ENCODE measurements around the gene CHIT1. TPM values are rescaled to one million over a fixed set of nuclear protein-coding genes. Genes with fewer than 3 reads are reported as not detected.
A peak's percentile ranks its signal among the peaks of the same experiment; 100 is the strongest.

Gene CHIT1
- total RNA-seq, 2 donors from 2014 or later = 0.30 TPM; not detected in 1

GRCh38 chr1:203219171-203219570 lies 10.3 kb downstream of the CHIT1 start:
- Histone ChIP-seq H3K9ac (ENCODE audit: low read depth in 2 of 2, low read length in 2 of 2) (no peak overlapping the region), H3K9me3 (no peaks in the 10 kb centered on the region), H3K4me1 (no peaks in the 10 kb centered on the region), H3K27me3 (no peaks in the 10 kb centered on the region), H3K36me3 (no peaks in the 10 kb centered on the region), H3K4me3 (no peak overlapping the region), H3K27ac (no peak overlapping the region)
- intact Hi-C loops (cut with DNase I) = loop anchor here (5.0 kb wide), 1 partner anchor 102 kb away; no protein-coding TSS in a partner anchor
- DNase-seq = no peak
- no peak for TF ChIP-seq CTCF (IDR thresholded peaks at IDR 0.05)

DNA sequence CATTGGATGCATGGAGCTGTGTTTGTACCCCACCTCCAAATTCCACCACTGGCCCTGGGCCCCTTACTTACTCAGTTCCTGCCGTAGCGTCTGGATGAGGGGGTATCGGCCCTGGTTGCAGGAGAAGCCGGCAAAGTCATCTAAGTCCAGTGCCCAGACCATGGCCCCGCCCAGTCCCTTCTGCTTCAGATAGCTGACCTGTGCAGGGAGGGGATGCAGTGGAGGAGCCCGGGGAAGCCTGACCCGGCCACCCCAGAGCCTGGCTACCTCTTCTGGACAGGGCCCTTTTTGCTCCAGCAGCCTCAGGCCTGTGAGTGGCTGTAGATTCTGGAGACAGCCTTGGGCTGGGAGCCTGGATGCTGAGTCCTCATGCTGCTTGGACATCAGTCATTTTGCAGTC lies 11.8 kb downstream of the CHIT1 start:
- Histone ChIP-seq H3K4me1 (no peaks in the 10 kb centered on the region), H3K36me3 (no peaks in the 10 kb centered on the region), H3K27me3 (no peaks in the 10 kb centered on the region), H3K9me3 (no peaks in the 10 kb centered on the region), H3K4me3 (no peak overlapping the region), H3K27ac (no peak overlapping the region), H3K9ac (ENCODE audit: low read depth in 2 of 2, low read length in 2 of 2) (no peak overlapping the region)
- no peak for DNase-seq
- intact Hi-C loops (cut with DNase I) = loop anchor here (5.0 kb wide), 1 partner anchor 100 kb away; no protein-coding TSS in a partner anchor
- TF ChIP-seq CTCF (IDR thresholded peaks at IDR 0.05) = no peak

GRCh38 chr1:203217139-203217655 lies 12.3 kb downstream of the CHIT1 start:
- H3K27me3 ChIP-seq = no peaks in the 10 kb centered on the region
- no peaks in the 10 kb centered on the region for H3K36me3 ChIP-seq
- H3K4me3 ChIP-seq = no peak overlapping the region
- no peak for DNase-seq
- no peak overlapping the region for H3K9ac ChIP-seq (ENCODE audit: low read depth in 2 of 2, low read length in 2 of 2)
- H3K9me3 ChIP-seq = no peaks in the 10 kb centered on the region
- intact Hi-C loops (cut with DNase I) = loop anchor here (5.0 kb wide), 1 partner anchor 100 kb away; no protein-coding TSS in a partner anchor
- TF ChIP-seq CTCF (IDR thresholded peaks at IDR 0.05) = no peak
- H3K27ac ChIP-seq = no peak overlapping the region
- no peaks in the 10 kb centered on the region for H3K4me1 ChIP-seq

DNA sequence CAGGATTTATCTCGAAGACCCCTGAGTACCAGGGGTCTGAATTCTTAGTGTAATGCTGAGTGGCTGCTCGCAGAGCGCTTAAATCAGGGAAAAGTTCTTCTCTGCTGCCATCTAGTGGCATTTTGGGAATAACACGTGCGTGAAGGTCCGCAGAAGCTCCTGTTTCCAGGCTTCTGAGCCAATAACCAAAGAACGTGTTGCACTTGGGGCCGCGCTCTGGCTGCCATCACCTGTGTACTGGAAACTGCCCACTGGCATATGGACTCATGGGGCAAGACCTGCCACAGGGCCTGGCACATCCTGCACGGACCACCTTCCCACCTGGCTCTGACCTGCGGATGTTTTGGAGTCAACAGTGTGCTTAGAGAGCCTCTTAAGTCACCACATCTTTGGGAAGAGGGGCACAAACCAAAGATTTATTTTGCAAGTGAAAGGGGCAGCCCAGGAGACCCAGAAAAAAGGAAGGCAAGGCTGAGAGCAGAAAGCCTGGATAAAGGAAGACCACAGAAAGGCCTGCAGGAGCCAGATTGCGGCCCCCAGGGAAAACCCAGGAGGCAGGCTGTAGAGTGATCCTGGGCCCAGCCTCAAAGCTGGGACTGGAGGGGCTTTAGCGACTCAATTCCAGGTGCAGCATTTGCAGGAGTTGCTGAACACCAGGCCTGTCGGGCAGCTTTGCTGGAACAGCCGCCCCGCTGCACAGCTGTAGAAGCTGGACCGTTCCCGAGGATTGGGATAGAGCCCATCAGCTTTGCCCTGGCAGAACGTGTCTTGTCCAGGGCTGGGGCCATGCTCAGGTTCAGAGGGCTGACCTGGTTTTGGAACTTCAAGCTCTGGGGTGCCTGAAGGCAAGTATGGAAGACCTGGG lies 13.0 kb downstream of the CHIT1 start:
- Histone ChIP-seq H3K9ac (ENCODE audit: low read depth in 2 of 2, low read length in 2 of 2) (no peak overlapping the region), H3K27me3 (no peaks in the 10 kb centered on the region), H3K27ac (no peak overlapping the region), H3K4me3 (no peak overlapping the region), H3K36me3 (no peaks in the 10 kb centered on the region), H3K9me3 (no peaks in the 10 kb centered on the region), H3K4me1 (no peaks in the 10 kb centered on the region)
- intact Hi-C loops (cut with DNase I) = loop anchor here (1.0 to 5.0 kb wide), 2 partner anchors 99 to 177 kb away; no protein-coding TSS in a partner anchor
- DNase-seq = peak; percentile 68
- TF ChIP-seq CTCF (IDR thresholded peaks at IDR 0.05) = peak; percentile 63

DNA sequence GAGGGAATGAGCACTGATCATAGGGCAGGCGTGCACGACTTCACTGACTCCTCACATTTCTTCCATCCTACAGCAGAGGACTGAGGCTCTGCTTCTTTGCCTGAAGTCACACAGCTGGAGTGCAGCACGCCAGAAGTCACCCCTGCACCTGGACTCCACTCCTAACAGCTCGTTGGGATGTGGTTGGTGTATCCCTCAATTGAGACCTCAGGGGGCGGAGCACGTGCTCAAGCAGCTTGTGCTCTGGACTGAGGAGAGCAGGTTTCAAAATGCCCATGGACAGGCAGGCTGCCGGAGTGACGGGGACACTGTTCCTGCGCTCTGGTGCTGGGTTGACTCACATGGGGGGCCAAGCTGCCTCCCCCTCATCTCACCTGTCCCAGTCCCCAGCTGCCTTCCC lies 13.9 kb downstream of the CHIT1 start:
- Histone ChIP-seq H3K27ac (no peak overlapping the region), H3K4me3 (no peak overlapping the region), H3K27me3 (no peaks in the 10 kb centered on the region), H3K9ac (ENCODE audit: low read depth in 2 of 2, low read length in 2 of 2) (no peak overlapping the region), H3K9me3 (no peaks in the 10 kb centered on the region), H3K36me3 (no peaks in the 10 kb centered on the region), H3K4me1 (no peaks in the 10 kb centered on the region)
- TF ChIP-seq CTCF (IDR thresholded peaks at IDR 0.05) = no peak
- intact Hi-C loops (cut with DNase I) = loop anchor here (5.0 kb wide), 1 partner anchor 98 kb away; no protein-coding TSS in a partner anchor
- DNase-seq = no peak

Measured in colonic mucosa (tissue), 4 donors.